DOHH2 (cell line): Measurements from ENCODE around the gene MCM6.

Experiments used
- H3F3A ChIP-seq: fragments of 200-600 bp; sonication (generic), shearing (Covaris generic); 2 replicates; pipeline ENCODE4 v1.6.0; 2016; ENCODE audit warnings: antibody characterized with exemption, mild to moderate bottlenecking; ENCODE audit not compliant: control insufficient read depth, insufficient read depth
- H3K27ac ChIP-seq: fragments of 200-600 bp; sonication (generic); 2 replicates; pipeline ENCODE4 v1.5.1; 2014; ENCODE audit warnings: low read depth, mild to moderate bottlenecking, low read length, moderate library complexity
- H3K27me3 ChIP-seq: fragments of 200-600 bp; sonication (generic); 2 replicates; pipeline ENCODE4 v1.6.1; 2014; ENCODE audit warnings: mild to moderate bottlenecking, low read length, mixed read lengths; ENCODE audit not compliant: control insufficient read depth
- H3K36me3 ChIP-seq: fragments of 200-600 bp; sonication (generic); 2 replicates; pipeline ENCODE4 v1.6.1; 2014; ENCODE audit warnings: mild to moderate bottlenecking, low read length, moderate library complexity, mixed read lengths; ENCODE audit not compliant: control insufficient read depth
- H3K4me1 ChIP-seq: fragments of 200-600 bp; sonication (generic); 2 replicates; pipeline ENCODE4 v1.6.1; 2014; ENCODE audit warnings: mild to moderate bottlenecking, low read length, mixed read lengths; ENCODE audit not compliant: control insufficient read depth
- H3K4me2 ChIP-seq: fragments of 200-600 bp; sonication (generic); 2 replicates; pipeline ENCODE4 v1.6.0; 2014; ENCODE audit warnings: mild to moderate bottlenecking, low read length, moderate library complexity
- H3K4me3 ChIP-seq: fragments of 200-600 bp; sonication (generic); 2 replicates; pipeline ENCODE4 v1.5.1; 2014; ENCODE audit warnings: mild to moderate bottlenecking, low read length, mixed read lengths
- H3K79me2 ChIP-seq: fragments of 200-600 bp; sonication (generic); 2 replicates; pipeline ENCODE4 v1.6.1; 2014; ENCODE audit warnings: mild to moderate bottlenecking, low read length, mixed read lengths; ENCODE audit not compliant: control insufficient read depth
- H3K9me2 ChIP-seq: fragments of 200-600 bp; sonication (generic); replicated peaks from 2 replicates; pipeline ENCODE4 v1.6.1; 2014; ENCODE audit warnings: mild to moderate bottlenecking, low read length, mixed read lengths; ENCODE audit not compliant: control insufficient read depth
- H3K9me3 ChIP-seq: fragments of 200-600 bp; sonication (generic); 2 replicates; pipeline ENCODE4 v1.6.1; 2014; ENCODE audit warnings: antibody characterized with exemption, low read length, mixed read lengths; ENCODE audit not compliant: control insufficient read depth, insufficient read depth
- H4K20me1 ChIP-seq: fragments of 200-600 bp; sonication (generic); 2 replicates; pipeline ENCODE4 v1.6.0; 2014; ENCODE audit warnings: low read depth, mild to moderate bottlenecking, antibody characterized with exemption, low read length, moderate library complexity; ENCODE audit not compliant: control insufficient read depth, insufficient read depth
- EZH2phosphoT487 ChIP-seq: fragments of 200-600 bp; sonication (generic); IDR thresholded peaks from 2 replicates; pipeline ENCODE4 v1.6.1; 2017; ENCODE audit warnings: borderline replicate concordance, mild to moderate bottlenecking, antibody characterized with exemption, low read length, moderate library complexity, mixed read lengths
- TF ChIP-seq, protein P1 (sequence below): fragments of 200-600 bp; sonication (generic); IDR thresholded peaks from one replicate; pipeline ENCODE4 v1.5.1; 2014; ENCODE audit warnings: antibody characterized with exemption, mild to moderate bottlenecking, low read depth, low read length; ENCODE audit not compliant: poor library complexity, severe bottlenecking

Gene MCM6

GRCh38 chr2:135876066-135876711, at the start of gene MCM6:
Gene MCM6 (minus strand): TSS chr2:135876443. CDS start chr2:135876365, 78 bp downstream.
- Histone ChIP-seq H3K4me2 (peak within 1 kb of the TSS; percentile 92), H3K9me3 (no peaks in the 10 kb centered on the region)

DNA sequence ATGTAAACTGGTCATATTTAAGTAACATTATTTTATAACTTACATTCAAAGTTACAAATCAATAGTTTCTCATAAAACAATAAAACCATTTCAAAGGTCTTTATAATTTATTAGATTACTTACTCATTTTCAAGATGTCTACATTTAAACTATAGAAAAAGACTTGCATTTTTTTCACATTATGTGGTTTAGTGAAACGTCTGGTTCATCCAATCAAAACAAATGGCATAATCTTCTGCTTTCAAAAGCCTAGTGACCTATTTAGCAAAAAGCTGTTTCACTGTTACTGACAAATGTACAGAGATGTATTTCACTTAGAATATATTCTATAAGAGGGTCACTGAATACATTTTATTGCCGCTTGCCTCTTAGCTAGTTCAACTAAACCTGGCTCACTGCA, 49.3 kb upstream of the MCM6 start:
- Histone ChIP-seq H3K27me3 (no peaks in the 10 kb centered on the region), H3F3A (no peaks in the 10 kb centered on the region; the same call in 1 of the 2 replicates), H3K79me2 (no peaks in the 10 kb centered on the region), H3K36me3 (peaks cover 56% of the 10 kb centered on the region), H3K4me1 (no peaks in the 10 kb centered on the region), H3K9me2 (no peaks in the 10 kb centered on the region), H3K4me3 (no peak overlapping the region), H4K20me1 (no peaks in the 10 kb centered on the region), H3K27ac (no peak overlapping the region), H3K4me2 (no peak overlapping the region), H3K9me3 (no peaks in the 10 kb centered on the region)
- TF ChIP-seq, protein P1, sequence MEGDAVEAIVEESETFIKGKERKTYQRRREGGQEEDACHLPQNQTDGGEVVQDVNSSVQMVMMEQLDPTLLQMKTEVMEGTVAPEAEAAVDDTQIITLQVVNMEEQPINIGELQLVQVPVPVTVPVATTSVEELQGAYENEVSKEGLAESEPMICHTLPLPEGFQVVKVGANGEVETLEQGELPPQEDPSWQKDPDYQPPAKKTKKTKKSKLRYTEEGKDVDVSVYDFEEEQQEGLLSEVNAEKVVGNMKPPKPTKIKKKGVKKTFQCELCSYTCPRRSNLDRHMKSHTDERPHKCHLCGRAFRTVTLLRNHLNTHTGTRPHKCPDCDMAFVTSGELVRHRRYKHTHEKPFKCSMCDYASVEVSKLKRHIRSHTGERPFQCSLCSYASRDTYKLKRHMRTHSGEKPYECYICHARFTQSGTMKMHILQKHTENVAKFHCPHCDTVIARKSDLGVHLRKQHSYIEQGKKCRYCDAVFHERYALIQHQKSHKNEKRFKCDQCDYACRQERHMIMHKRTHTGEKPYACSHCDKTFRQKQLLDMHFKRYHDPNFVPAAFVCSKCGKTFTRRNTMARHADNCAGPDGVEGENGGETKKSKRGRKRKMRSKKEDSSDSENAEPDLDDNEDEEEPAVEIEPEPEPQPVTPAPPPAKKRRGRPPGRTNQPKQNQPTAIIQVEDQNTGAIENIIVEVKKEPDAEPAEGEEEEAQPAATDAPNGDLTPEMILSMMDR, result no peak
- TF ChIP-seq EZH2phosphoT487, result no peak

More at GRCh38 chr2:135876066-135876711, at the start of gene MCM6:
- Histone ChIP-seq H3K79me2 (peaks cover 54% of the 10 kb centered on the region), H3F3A (no peaks in the 10 kb centered on the region), H3K4me3 (peak within 1 kb of the TSS; percentile 93), H3K4me1 (peaks cover 35% of the 10 kb centered on the region), H3K27ac (peak within 1 kb of the TSS; percentile 66), H3K36me3 (peaks cover 50% of the 10 kb centered on the region), H3K9me2 (no peaks in the 10 kb centered on the region), H3K27me3 (no peaks in the 10 kb centered on the region), H4K20me1 (peaks cover 24% of the 10 kb centered on the region)
- TF ChIP-seq, protein P1, result no peak
- no peak for TF ChIP-seq EZH2phosphoT487

GRCh38 chr2:135916207-135916606, 40.0 kb upstream of the MCM6 start:
- Histone ChIP-seq H3K4me1 (peaks cover 20% of the 10 kb centered on the region), H3K36me3 (peaks cover 53% of the 10 kb centered on the region), H3K4me2 (no peak overlapping the region), H4K20me1 (no peaks in the 10 kb centered on the region), H3K27me3 (no peaks in the 10 kb centered on the region), H3K4me3 (no peak overlapping the region), H3K9me2 (no peaks in the 10 kb centered on the region), H3K79me2 (no peaks in the 10 kb centered on the region), H3K27ac (peak overlapping the region; percentile 33), H3F3A (peaks cover 24% of the 10 kb centered on the region), H3K9me3 (no peaks in the 10 kb centered on the region)
- TF ChIP-seq, protein P1, result peak; percentile 41
- TF ChIP-seq EZH2phosphoT487, result no peak
